SJCRH30 (cell line): ENCODE results near the gene TMOD2. TPM values are rescaled to one million over a fixed set of nuclear protein-coding genes. Genes with fewer than 3 reads are reported as not detected.
A peak's percentile ranks its signal among the peaks of the same experiment; 100 is the strongest.

Experiments
- DNase-seq, 2 experiments: peaks; one replicate each; pipeline ENCODE4 v3.0.0-alpha.2; 2015 to 2020
- H3K27ac ChIP-seq: fragments of 250-450 bp; sonication (Bioruptor Pico); 2 replicates; pipeline ENCODE4 v1.5.1; 2020; ENCODE audit warnings: mild to moderate bottlenecking, moderate library complexity
- H3K27me3 ChIP-seq: fragments of 250-450 bp; sonication (Bioruptor Pico); 2 replicates; pipeline ENCODE4 v1.5.1; 2020; ENCODE audit warnings: mild to moderate bottlenecking, moderate library complexity
- H3K36me3 ChIP-seq: fragments of 250-450 bp; sonication (Bioruptor Pico); 2 replicates; pipeline ENCODE4 v1.5.1; 2020; ENCODE audit warnings: mild to moderate bottlenecking, moderate library complexity
- H3K4me1 ChIP-seq: fragments of 250-450 bp; sonication (Bioruptor Pico); 2 replicates; pipeline ENCODE4 v1.5.1; 2020; ENCODE audit warnings: mild to moderate bottlenecking, moderate library complexity
- H3K4me3 ChIP-seq: fragments of 250-450 bp; sonication (Bioruptor Pico); 2 replicates; pipeline ENCODE4 v1.5.1; 2020; ENCODE audit warnings: mild to moderate bottlenecking, moderate library complexity
- H3K9me3 ChIP-seq: fragments of 250-450 bp; sonication (Bioruptor Pico); replicated peaks from 2 replicates; pipeline ENCODE4 v1.5.1; 2020; ENCODE audit warnings: mild to moderate bottlenecking, moderate library complexity
- total RNA-seq: library from RNA; depleted of rRNA; stranded (reverse); fragments of >200 nt; shearing (Covaris generic); gene quantifications from 2 replicates; pipeline ENCODE4 v1.2.3, GENCODE V29; 2014

Gene TMOD2
- total RNA-seq, 1 experiment from 2014 or later = 3.2 TPM

- H3K27me3 ChIP-seq = no peaks in the 10 kb centered on the region
- no peak for DNase-seq
- H3K4me1 ChIP-seq = no peaks in the 10 kb centered on the region
These were observed 51.2 kb downstream of the TMOD2 start for GRCh38 chr15:51802593-51802992.

GRCh38 chr15:51803965-51804364 lies 52.6 kb downstream of the TMOD2 start:
- Histone ChIP-seq H3K27ac (no peak overlapping the region), H3K4me1 (no peaks in the 10 kb centered on the region), H3K36me3 (no peaks in the 10 kb centered on the region), H3K4me3 (no peak overlapping the region), H3K9me3 (no peaks in the 10 kb centered on the region), H3K27me3 (no peaks in the 10 kb centered on the region)
- no peak for DNase-seq

More at GRCh38 chr15:51802593-51802992, 51.2 kb downstream of the TMOD2 start:
- Histone ChIP-seq H3K36me3 (no peaks in the 10 kb centered on the region), H3K27ac (no peak overlapping the region), H3K4me3 (no peak overlapping the region), H3K9me3 (no peaks in the 10 kb centered on the region)

- no peak overlapping the region for H3K27ac ChIP-seq
- no peaks in the 10 kb centered on the region for H3K36me3 ChIP-seq
- no peaks in the 10 kb centered on the region for H3K9me3 ChIP-seq
- H3K4me3 ChIP-seq = no peak overlapping the region
- no peaks in the 10 kb centered on the region for H3K4me1 ChIP-seq
- no peak for DNase-seq
- H3K27me3 ChIP-seq = no peaks in the 10 kb centered on the region
These were observed 54.7 kb downstream of the TMOD2 start for GRCh38 chr15:51806123-51806522.

- no peak overlapping the region for H3K4me3 ChIP-seq
- no peaks in the 10 kb centered on the region for H3K9me3 ChIP-seq
- no peak for DNase-seq
- no peak overlapping the region for H3K27ac ChIP-seq
- H3K4me1 ChIP-seq = no peaks in the 10 kb centered on the region; the same call in 1 of the 2 replicates
- no peaks in the 10 kb centered on the region for H3K36me3 ChIP-seq
- no peaks in the 10 kb centered on the region for H3K27me3 ChIP-seq
These were observed 58.1 kb downstream of the TMOD2 start for GRCh38 chr15:51809457-51809856.

- no peaks in the 10 kb centered on the region; the same call in 1 of the 2 replicates for H3K4me1 ChIP-seq
- H3K4me3 ChIP-seq = no peak overlapping the region
- no peaks in the 10 kb centered on the region for H3K9me3 ChIP-seq
- no peaks in the 10 kb centered on the region for H3K36me3 ChIP-seq
- no peaks in the 10 kb centered on the region for H3K27me3 ChIP-seq
- H3K27ac ChIP-seq = no peak overlapping the region
- no peak for DNase-seq
These were observed 61.2 kb downstream of the TMOD2 start for GRCh38 chr15:51812598-51812997.

GRCh38 chr15:51814606-51815005 lies 63.2 kb downstream of the TMOD2 start:
- H3K4me1 ChIP-seq = no peaks in the 10 kb centered on the region; the same call in 1 of the 2 replicates
- no peaks in the 10 kb centered on the region for H3K36me3 ChIP-seq
- H3K27me3 ChIP-seq = no peaks in the 10 kb centered on the region
- H3K9me3 ChIP-seq = no peaks in the 10 kb centered on the region
- no peak overlapping the region for H3K4me3 ChIP-seq
- DNase-seq = peak; percentile 20 to 57
- peak overlapping the region; percentile 45 for H3K27ac ChIP-seq

GRCh38 chr15:51816611-51817010 lies 65.2 kb downstream of the TMOD2 start:
- no peaks in the 10 kb centered on the region for H3K27me3 ChIP-seq
- no peak overlapping the region for H3K27ac ChIP-seq
- H3K4me1 ChIP-seq = no peaks in the 10 kb centered on the region; the same call in 1 of the 2 replicates
- peaks cover 3% of the 10 kb centered on the region; the same call in 1 of the 2 replicates for H3K9me3 ChIP-seq
- no peak for DNase-seq
- no peak overlapping the region for H3K4me3 ChIP-seq
- no peaks in the 10 kb centered on the region for H3K36me3 ChIP-seq

- no peak for DNase-seq
- no peak overlapping the region for H3K4me3 ChIP-seq
- H3K36me3 ChIP-seq = no peaks in the 10 kb centered on the region
- H3K9me3 ChIP-seq = peaks cover 3% of the 10 kb centered on the region; the same call in 1 of the 2 replicates
- no peak overlapping the region for H3K27ac ChIP-seq
- H3K27me3 ChIP-seq = no peaks in the 10 kb centered on the region
- no peaks in the 10 kb centered on the region; the same call in 1 of the 2 replicates for H3K4me1 ChIP-seq
These were observed 66.8 kb downstream of the TMOD2 start for GRCh38 chr15:51818150-51818549.

- no peaks in the 10 kb centered on the region for H3K27me3 ChIP-seq
- no peak overlapping the region for H3K4me3 ChIP-seq
- H3K4me1 ChIP-seq = no peaks in the 10 kb centered on the region
- DNase-seq = no peak
- no peak overlapping the region for H3K27ac ChIP-seq
- H3K36me3 ChIP-seq = no peaks in the 10 kb centered on the region
- H3K9me3 ChIP-seq = peaks cover 3% of the 10 kb centered on the region; the same call in 1 of the 2 replicates
These were observed 74.3 kb downstream of the TMOD2 start for GRCh38 chr15:51825698-51826097.

- DNase-seq = no peak
- no peaks in the 10 kb centered on the region; the same call in 1 of the 2 replicates for H3K4me1 ChIP-seq
- no peaks in the 10 kb centered on the region for H3K36me3 ChIP-seq
- H3K9me3 ChIP-seq = no peaks in the 10 kb centered on the region
- H3K4me3 ChIP-seq = peak overlapping the region; percentile 88
- H3K27me3 ChIP-seq = no peaks in the 10 kb centered on the region
- H3K27ac ChIP-seq = no peak overlapping the region
These were observed 77.4 kb downstream of the TMOD2 start for GRCh38 chr15:51828621-51829375.

- peak; percentile 94 to 95 for DNase-seq
- H3K36me3 ChIP-seq = no peaks in the 10 kb centered on the region
These were observed 78.2 kb downstream of the TMOD2 start, which contains the start of gene TMOD3 for GRCh38 chr15:51829376-51830275. Gene TMOD3, plus strand, starts transcription at chr15:51829653. Its CDS starts 33,232 bp downstream, at chr15:51862885.

GRCh38 chr15:51830276-51830806 lies 78.9 kb downstream of the TMOD2 start:
- peak; percentile 49 to 62 for DNase-seq
- no peaks in the 10 kb centered on the region for H3K9me3 ChIP-seq
- H3K36me3 ChIP-seq = no peaks in the 10 kb centered on the region
- peak overlapping the region; percentile 88 for H3K4me3 ChIP-seq
- no peaks in the 10 kb centered on the region for H3K27me3 ChIP-seq
- no peaks in the 10 kb centered on the region; the same call in 1 of the 2 replicates for H3K4me1 ChIP-seq
- H3K27ac ChIP-seq = peak overlapping the region; percentile 60

More at GRCh38 chr15:51829376-51830275, 78.2 kb downstream of the TMOD2 start, which contains the start of gene TMOD3:
- Histone ChIP-seq H3K4me3 (peak within 1 kb of the TSS; percentile 88), H3K27ac (peak within 1 kb of the TSS; percentile 60), H3K27me3 (no peaks in the 10 kb centered on the region), H3K4me1 (no peaks in the 10 kb centered on the region; the same call in 1 of the 2 replicates), H3K9me3 (no peaks in the 10 kb centered on the region)

GRCh38 chr15:51833772-51834171 lies 82.4 kb downstream of the TMOD2 start:
- Histone ChIP-seq H3K27me3 (no peaks in the 10 kb centered on the region), H3K4me3 (no peak overlapping the region), H3K9me3 (no peaks in the 10 kb centered on the region), H3K36me3 (no peaks in the 10 kb centered on the region), H3K4me1 (peaks cover 10% of the 10 kb centered on the region), H3K27ac (no peak overlapping the region)
- no peak for DNase-seq

- Histone ChIP-seq H3K4me1 (peaks cover 10% of the 10 kb centered on the region; the same call in 1 of the 2 replicates), H3K9me3 (no peaks in the 10 kb centered on the region), H3K27ac (no peak overlapping the region), H3K27me3 (no peaks in the 10 kb centered on the region), H3K4me3 (no peak overlapping the region), H3K36me3 (no peaks in the 10 kb centered on the region)
- peak in 1 of 2 experiments; percentile 30 for DNase-seq
These were observed 86.4 kb downstream of the TMOD2 start for GRCh38 chr15:51837792-51838251.
